PC-9 (cell line): Measurements from ENCODE around the gene PIAS1. TPM values are rescaled to one million over a fixed set of nuclear protein-coding genes. Genes with fewer than 3 reads are reported as not detected.

Experiments
- BruUV-seq: library from RNA; stranded (reverse); fragments of 400-500 nt; replicated peaks from 2 replicates; lab custom pipeline; 2021; lab: Mats Ljungman, UMichigan
- CTCF ChIA-PET: fragments of 300-600 bp; sonication (Branson Sonifier 250); formaldehyde crosslinking; loops from one replicate; lab custom pipeline; 2022; ENCODE audit warnings: antibody characterized with exemption; lab: Charles Lee
- POLR2A ChIA-PET: fragments of 300-600 bp; sonication (Branson Sonifier 250); formaldehyde crosslinking; loops from one replicate; lab custom pipeline; 2022; ENCODE audit warnings: antibody characterized with exemption; ENCODE audit not compliant: unreplicated experiment; lab: Charles Lee
- DNase-seq, 2 experiments: peaks; one replicate each; pipeline versions ENCODE4 v3.0.0 to v3.0.0-alpha.2; 2015 to 2022; ENCODE audit warnings: mixed read lengths in 1 of 2
- H2AFZ ChIP-seq: fragments of 200-600 bp; sonication (generic); 2 replicates; pipeline ENCODE4 v1.8.1; 2017; ENCODE audit warnings: antibody characterized with exemption
- H3F3A ChIP-seq: fragments of 200-600 bp; sonication (generic); 2 replicates; pipeline ENCODE4 v1.8.1; 2017; ENCODE audit warnings: antibody characterized with exemption, mild to moderate bottlenecking, low read depth; ENCODE audit not compliant: insufficient read depth
- H3K27ac ChIP-seq: fragments of 200-600 bp; sonication (generic); 2 replicates; pipeline ENCODE4 v1.6.1; 2016; ENCODE audit warnings: mixed run types
- H3K27me3 ChIP-seq: fragments of 200-600 bp; sonication (generic); 2 replicates; pipeline ENCODE4 v1.6.1; 2016; ENCODE audit warnings: low read depth, mixed run types; ENCODE audit not compliant: insufficient read depth
- H3K36me3 ChIP-seq: fragments of 200-600 bp; sonication (generic); 2 replicates; pipeline ENCODE4 v1.6.1; 2016; ENCODE audit warnings: low read depth, mixed run types
- H3K4me1 ChIP-seq: fragments of 200-600 bp; sonication (generic); replicated peaks from 2 replicates; pipeline ENCODE4 v1.6.1; 2016; ENCODE audit warnings: mixed run types; ENCODE audit not compliant: insufficient read depth
- H3K4me2 ChIP-seq: fragments of 200-600 bp; sonication (generic); 2 replicates; pipeline ENCODE4 v1.6.1; 2017; ENCODE audit warnings: mixed run types
- H3K4me3 ChIP-seq: fragments of 200-600 bp; sonication (generic); 2 replicates; pipeline ENCODE4 v1.6.1; 2016; ENCODE audit warnings: mixed run types
- H3K79me2 ChIP-seq: fragments of 200-600 bp; sonication (generic); 2 replicates; pipeline ENCODE4 v1.6.1; 2017; ENCODE audit warnings: low read depth, mixed run types
- H3K9me2 ChIP-seq: fragments of 200-600 bp; sonication (generic); 2 replicates; pipeline ENCODE4 v1.8.1; 2017; ENCODE audit warnings: mild to moderate bottlenecking; ENCODE audit not compliant: insufficient read depth
- H3K9me3 ChIP-seq: fragments of 200-600 bp; sonication (generic); 2 replicates; pipeline ENCODE4 v1.8.1; 2016; ENCODE audit warnings: low read depth; ENCODE audit not compliant: insufficient read depth
- H4K20me1 ChIP-seq: fragments of 200-600 bp; sonication (generic); 2 replicates; pipeline ENCODE4 v1.8.1; 2017; ENCODE audit not compliant: insufficient read depth
- EZH2 ChIP-seq: fragments of 200-600 bp; sonication (generic); IDR thresholded peaks from 2 replicates; pipeline ENCODE4 v1.8.0; 2017; ENCODE audit warnings: antibody characterized with exemption, low read depth
- intact Hi-C: fragments of 100-400 bp; cut with micrococcal nuclease; formaldehyde crosslinking; loops from one replicate; pipeline ENCODE4 v1.10.0; 2022; ENCODE audit not compliant: unreplicated experiment
- total RNA-seq: library from RNA; stranded (reverse); gene quantifications from 2 replicates; pipeline ENCODE4 v1.2.3, GENCODE V29; 2021
- TF ChIP-seq, protein P1 (sequence below): fragments of 200-600 bp; sonication (generic); conservative IDR thresholded peaks from 2 replicates; pipeline ENCODE4 v1.6.1; 2017; ENCODE audit warnings: mixed run types, antibody characterized with exemption, mild to moderate bottlenecking, moderate library complexity

The PIAS1 gene
- total RNA-seq, 1 experiment from 2014 or later: 42.5 TPM

DNA sequence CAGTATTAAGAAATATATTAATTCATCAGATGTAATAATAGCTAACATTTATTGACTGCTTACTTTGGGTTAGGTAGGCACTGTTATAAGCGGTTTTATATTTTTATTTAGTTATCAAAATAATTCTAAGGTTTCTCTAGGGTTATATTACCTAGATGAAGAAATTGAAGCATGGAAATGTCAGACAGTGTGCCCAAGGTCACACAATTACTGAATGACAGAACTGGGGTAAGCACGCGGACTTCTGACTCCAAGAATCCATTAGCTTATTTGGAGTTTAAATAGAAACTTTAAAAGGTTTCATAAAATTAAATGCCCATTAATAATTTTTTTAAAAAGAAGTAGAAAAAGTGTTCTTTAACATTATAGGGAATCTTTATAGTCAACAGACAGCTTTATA, 76.7 kb downstream of the PIAS1 start:
- Histone ChIP-seq H3K4me2 (no peak overlapping the region), H3K36me3 (no peaks in the 10 kb centered on the region), H3K27ac (no peak overlapping the region), H2AFZ (no peak overlapping the region), H3K27me3 (no peaks in the 10 kb centered on the region), H3K4me1 (no peaks in the 10 kb centered on the region), H3K9me3 (no peaks in the 10 kb centered on the region), H3F3A (no peaks in the 10 kb centered on the region), H3K4me3 (no peak overlapping the region), H3K79me2 (peaks cover 10% of the 10 kb centered on the region; the same call in 1 of the 2 replicates), H3K9me2 (no peaks in the 10 kb centered on the region), H4K20me1 (0 out of 2 replicates have a peak, but pooled peaks cover 3% of the 10 kb centered on the region)
- intact Hi-C loops: no loop called here
- CTCF ChIA-PET: no interaction called here
- no peak for DNase-seq
- POLR2A ChIA-PET: no interaction called here
- BruUV-seq: no TSS peak
- TF ChIP-seq, protein P1, sequence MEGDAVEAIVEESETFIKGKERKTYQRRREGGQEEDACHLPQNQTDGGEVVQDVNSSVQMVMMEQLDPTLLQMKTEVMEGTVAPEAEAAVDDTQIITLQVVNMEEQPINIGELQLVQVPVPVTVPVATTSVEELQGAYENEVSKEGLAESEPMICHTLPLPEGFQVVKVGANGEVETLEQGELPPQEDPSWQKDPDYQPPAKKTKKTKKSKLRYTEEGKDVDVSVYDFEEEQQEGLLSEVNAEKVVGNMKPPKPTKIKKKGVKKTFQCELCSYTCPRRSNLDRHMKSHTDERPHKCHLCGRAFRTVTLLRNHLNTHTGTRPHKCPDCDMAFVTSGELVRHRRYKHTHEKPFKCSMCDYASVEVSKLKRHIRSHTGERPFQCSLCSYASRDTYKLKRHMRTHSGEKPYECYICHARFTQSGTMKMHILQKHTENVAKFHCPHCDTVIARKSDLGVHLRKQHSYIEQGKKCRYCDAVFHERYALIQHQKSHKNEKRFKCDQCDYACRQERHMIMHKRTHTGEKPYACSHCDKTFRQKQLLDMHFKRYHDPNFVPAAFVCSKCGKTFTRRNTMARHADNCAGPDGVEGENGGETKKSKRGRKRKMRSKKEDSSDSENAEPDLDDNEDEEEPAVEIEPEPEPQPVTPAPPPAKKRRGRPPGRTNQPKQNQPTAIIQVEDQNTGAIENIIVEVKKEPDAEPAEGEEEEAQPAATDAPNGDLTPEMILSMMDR: no peak
- TF ChIP-seq EZH2: no peak

DNA sequence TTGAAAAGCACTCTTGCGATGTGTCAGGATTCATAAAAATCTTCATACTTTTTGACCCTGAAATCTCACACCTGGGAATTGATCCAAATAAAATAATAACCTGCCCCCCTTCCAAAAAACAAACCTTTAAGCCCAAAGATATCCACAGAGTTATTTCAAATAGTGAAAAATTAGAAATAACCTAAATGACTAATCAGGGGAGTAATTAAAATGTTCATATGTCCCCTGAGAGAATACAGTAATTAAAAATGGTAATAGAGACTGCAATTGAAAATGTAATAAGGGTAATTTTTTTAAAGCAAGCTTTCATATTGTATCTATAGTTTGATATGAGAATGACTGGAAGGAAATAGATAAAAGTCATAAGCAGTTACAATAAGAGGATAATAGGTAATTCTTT, 83.0 kb downstream of the PIAS1 start:
- DNase-seq: no peak
- Histone ChIP-seq H3K4me3 (no peak overlapping the region), H3K4me2 (no peak overlapping the region), H3K79me2 (no peaks in the 10 kb centered on the region), H4K20me1 (no peaks in the 10 kb centered on the region), H3K9me3 (no peaks in the 10 kb centered on the region), H3K27me3 (no peaks in the 10 kb centered on the region), H3K36me3 (no peaks in the 10 kb centered on the region), H2AFZ (no peak overlapping the region), H3K9me2 (no peaks in the 10 kb centered on the region), H3K27ac (no peak overlapping the region), H3F3A (peaks cover 7% of the 10 kb centered on the region; the same call in 1 of the 2 replicates), H3K4me1 (peaks cover 13% of the 10 kb centered on the region)
- no TSS peak for BruUV-seq
- no peak for TF ChIP-seq EZH2
- TF ChIP-seq, protein P1: no peak
- CTCF ChIA-PET: no interaction called here
- POLR2A ChIA-PET: interaction anchor here (0.7 kb wide), 2 partner anchors 32 to 241 kb away, joined by 3 to 6 read pairs; no protein-coding TSS in a partner anchor
- intact Hi-C loops: no loop called here

DNA sequence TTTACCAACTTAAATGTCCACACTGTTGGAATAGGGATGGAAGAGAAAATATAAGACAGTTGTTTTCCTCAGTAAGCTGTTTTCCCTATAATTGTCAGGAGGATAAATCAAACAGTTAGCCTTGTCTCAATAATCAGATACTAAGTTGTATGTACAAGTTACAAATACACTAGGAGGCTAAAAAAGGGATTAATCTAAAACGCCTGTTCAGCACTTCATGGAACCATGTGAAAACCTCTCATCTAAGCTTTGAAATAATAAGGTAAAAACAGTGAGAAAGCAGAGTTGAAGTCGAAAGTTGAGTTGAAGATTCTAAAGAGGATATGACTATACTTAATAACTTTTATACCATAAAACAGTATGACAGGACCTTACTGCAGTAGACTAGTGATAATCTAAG, 89.0 kb downstream of the PIAS1 start:
- H3K4me2 ChIP-seq: no peak overlapping the region
- POLR2A ChIA-PET: no interaction called here
- peaks cover 7% of the 10 kb centered on the region; the same call in 1 of the 2 replicates for H3F3A ChIP-seq
- no peak overlapping the region for H3K4me3 ChIP-seq
- TF ChIP-seq EZH2: no peak
- TF ChIP-seq, protein P1: no peak
- 0 out of 2 replicates have a peak, but pooled peaks cover 5% of the 10 kb centered on the region for H4K20me1 ChIP-seq
- H3K9me2 ChIP-seq: no peaks in the 10 kb centered on the region
- no peaks in the 10 kb centered on the region for H3K36me3 ChIP-seq
- intact Hi-C loops: no loop called here
- H3K4me1 ChIP-seq: peaks cover 12% of the 10 kb centered on the region
- no peak for DNase-seq
- no TSS peak for BruUV-seq
- H3K79me2 ChIP-seq: no peaks in the 10 kb centered on the region
- H3K27me3 ChIP-seq: no peaks in the 10 kb centered on the region
- H2AFZ ChIP-seq: no peak overlapping the region
- H3K9me3 ChIP-seq: no peaks in the 10 kb centered on the region
- H3K27ac ChIP-seq: no peak overlapping the region
- CTCF ChIA-PET: no interaction called here
